Left forelimb (tissue), 1 donor: ENCODE results near the gene FLYWCH2.
"Not testable (repeated sequence)": the region's sequence is repeated elsewhere in the genome, so short reads cannot be mapped to it uniquely, and the experiment has no call there.

Experiments used
- DNase-seq: peaks from one replicate; pipeline ENCODE4 v3.0.0-alpha.2; 2018; ENCODE audit warnings: low spot score

FLYWCH2 gene

GRCh38 chr16:2881783-2882649 lies 999 bp upstream of the FLYWCH2 start:
- no peak for DNase-seq

GRCh38 chr16:2883458-2883908 lies 468 bp downstream of the FLYWCH2 start:
- no peak for DNase-seq

- DNase-seq: no peak
These were observed 1.0 kb downstream of the FLYWCH2 start for GRCh38 chr16:2884041-2884451.

- DNase-seq: no peak
These were observed 11.2 kb downstream of the FLYWCH2 start for GRCh38 chr16:2894231-2894630.

- DNase-seq: no peak
These were observed 12.8 kb downstream of the FLYWCH2 start for GRCh38 chr16:2895813-2896212.

- no peak for DNase-seq
These were observed 13.5 kb downstream of the FLYWCH2 start for GRCh38 chr16:2896480-2897010.

GRCh38 chr16:2897110-2897509 lies 14.1 kb downstream of the FLYWCH2 start:
- no peak for DNase-seq

- no peak for DNase-seq
These were observed 16.0 kb downstream of the FLYWCH2 start for GRCh38 chr16:2898831-2899563.

- no peak for DNase-seq
These were observed 16.6 kb downstream of the FLYWCH2 start for GRCh38 chr16:2899564-2900072.

- no peak for DNase-seq
These were observed 17.6 kb downstream of the FLYWCH2 start for GRCh38 chr16:2900526-2901075.

GRCh38 chr16:2902337-2903130 lies 19.5 kb downstream of the FLYWCH2 start:
- DNase-seq: no peak

- DNase-seq: peak; percentile 91
These were observed 21.3 kb downstream of the FLYWCH2 start for GRCh38 chr16:2904100-2904921.

- no peak for DNase-seq
These were observed 21.9 kb downstream of the FLYWCH2 start for GRCh38 chr16:2904922-2905240.

- peak; percentile 93 for DNase-seq
These were observed 22.4 kb downstream of the FLYWCH2 start for GRCh38 chr16:2905241-2905987.

GRCh38 chr16:2905988-2906387 lies 23.0 kb downstream of the FLYWCH2 start:
- no peak for DNase-seq

GRCh38 chr16:2907084-2907753 lies 24.2 kb downstream of the FLYWCH2 start:
- not testable (repeated sequence) for DNase-seq

- DNase-seq: no peak
These were observed 27.5 kb downstream of the FLYWCH2 start for GRCh38 chr16:2910441-2910969.

- DNase-seq: peak; percentile 97
These were observed 28.8 kb downstream of the FLYWCH2 start, which contains the start of gene FLYWCH1 for GRCh38 chr16:2911638-2912329. Gene FLYWCH1, plus strand, starts transcription at chr16:2911931. Its CDS starts 17,755 bp downstream, at chr16:2929686.
